ENCODE measurements around the gene TRIM5. TPM values are rescaled to one million over a fixed set of nuclear protein-coding genes. Genes with fewer than 3 reads are reported as not detected.

Gene TRIM5
- total and polyA plus RNA-seq, 9 of the 15 experiments (the other 6 are each of a cell fraction or from before 2014, with no cell fraction given): 7.7 to 20.8 (median 15.0) TPM

GRCh38 chr11:5690216-5690615, 5.3 kb upstream of the TRIM5 start (continued):
- TF ChIP-seq RCOR1 (IDR thresholded peaks at IDR 0.05; ENCODE audit: borderline replicate concordance in 1 of 2, low read depth in 2 of 2, low read length in 2 of 2) (no peak), XRCC4 (IDR thresholded peaks at IDR 0.05; ENCODE audit: extremely low read depth, insufficient read depth, insufficient read length) (no peak), ASH1L (IDR thresholded peaks at IDR 0.05; ENCODE audit: borderline replicate concordance, low read depth, partially characterized antibody) (no peak), SMAD1 (IDR thresholded peaks at IDR 0.05; ENCODE audit: low read depth, low read length, partially characterized antibody) (no peak), TAF15 (IDR thresholded peaks at IDR 0.05; ENCODE audit: low read depth, low read length) (no peak), COPS2 (conservative IDR thresholded peaks at IDR 0.05) (no peak), MAZ (CRISPR knock-in tag; conservative IDR thresholded peaks at IDR 0.05 in 1 of 2, IDR thresholded peaks at IDR 0.05 in 1 of 2) (no peak), TBL1XR1 (IDR thresholded peaks at IDR 0.05; ENCODE audit: low read length in 2 of 2) (no peak), KDM2B (CRISPR knock-in tag; IDR thresholded peaks at IDR 0.05) (no peak), ELF1 (tag; IDR thresholded peaks at IDR 0.05) (no peak), ZNF282 (CRISPR knock-in tag; IDR thresholded peaks at IDR 0.05) (no peak), EHMT2 (IDR thresholded peaks at IDR 0.05) (no peak)
- TF ChIP-seq, protein P1, sequence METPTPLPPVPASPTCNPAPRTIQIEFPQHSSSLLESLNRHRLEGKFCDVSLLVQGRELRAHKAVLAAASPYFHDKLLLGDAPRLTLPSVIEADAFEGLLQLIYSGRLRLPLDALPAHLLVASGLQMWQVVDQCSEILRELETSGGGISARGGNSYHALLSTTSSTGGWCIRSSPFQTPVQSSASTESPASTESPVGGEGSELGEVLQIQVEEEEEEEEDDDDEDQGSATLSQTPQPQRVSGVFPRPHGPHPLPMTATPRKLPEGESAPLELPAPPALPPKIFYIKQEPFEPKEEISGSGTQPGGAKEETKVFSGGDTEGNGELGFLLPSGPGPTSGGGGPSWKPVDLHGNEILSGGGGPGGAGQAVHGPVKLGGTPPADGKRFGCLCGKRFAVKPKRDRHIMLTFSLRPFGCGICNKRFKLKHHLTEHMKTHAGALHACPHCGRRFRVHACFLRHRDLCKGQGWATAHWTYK (CRISPR knock-in tag; IDR thresholded peaks at IDR 0.05): no peak
- TF ChIP-seq, protein P2, sequence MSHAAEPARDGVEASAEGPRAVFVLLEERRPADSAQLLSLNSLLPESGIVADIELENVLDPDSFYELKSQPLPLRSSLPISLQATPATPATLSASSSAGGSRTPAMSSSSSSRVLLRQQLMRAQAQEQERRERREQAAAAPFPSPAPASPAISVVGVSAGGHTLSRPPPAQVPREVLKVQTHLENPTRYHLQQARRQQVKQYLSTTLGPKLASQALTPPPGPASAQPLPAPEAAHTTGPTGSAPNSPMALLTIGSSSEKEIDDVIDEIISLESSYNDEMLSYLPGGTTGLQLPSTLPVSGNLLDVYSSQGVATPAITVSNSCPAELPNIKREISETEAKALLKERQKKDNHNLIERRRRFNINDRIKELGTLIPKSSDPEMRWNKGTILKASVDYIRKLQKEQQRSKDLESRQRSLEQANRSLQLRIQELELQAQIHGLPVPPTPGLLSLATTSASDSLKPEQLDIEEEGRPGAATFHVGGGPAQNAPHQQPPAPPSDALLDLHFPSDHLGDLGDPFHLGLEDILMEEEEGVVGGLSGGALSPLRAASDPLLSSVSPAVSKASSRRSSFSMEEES (CRISPR knock-in tag; IDR thresholded peaks at IDR 0.05): no peak
- TF ChIP-seq, protein P3, sequence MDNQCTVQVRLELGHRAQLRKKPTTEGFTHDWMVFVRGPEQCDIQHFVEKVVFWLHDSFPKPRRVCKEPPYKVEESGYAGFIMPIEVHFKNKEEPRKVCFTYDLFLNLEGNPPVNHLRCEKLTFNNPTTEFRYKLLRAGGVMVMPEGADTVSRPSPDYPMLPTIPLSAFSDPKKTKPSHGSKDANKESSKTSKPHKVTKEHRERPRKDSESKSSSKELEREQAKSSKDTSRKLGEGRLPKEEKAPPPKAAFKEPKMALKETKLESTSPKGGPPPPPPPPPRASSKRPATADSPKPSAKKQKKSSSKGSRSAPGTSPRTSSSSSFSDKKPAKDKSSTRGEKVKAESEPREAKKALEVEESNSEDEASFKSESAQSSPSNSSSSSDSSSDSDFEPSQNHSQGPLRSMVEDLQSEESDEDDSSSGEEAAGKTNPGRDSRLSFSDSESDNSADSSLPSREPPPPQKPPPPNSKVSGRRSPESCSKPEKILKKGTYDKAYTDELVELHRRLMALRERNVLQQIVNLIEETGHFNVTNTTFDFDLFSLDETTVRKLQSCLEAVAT (IDR thresholded peaks at IDR 0.05): no peak
- TF ChIP-seq, protein P4, sequence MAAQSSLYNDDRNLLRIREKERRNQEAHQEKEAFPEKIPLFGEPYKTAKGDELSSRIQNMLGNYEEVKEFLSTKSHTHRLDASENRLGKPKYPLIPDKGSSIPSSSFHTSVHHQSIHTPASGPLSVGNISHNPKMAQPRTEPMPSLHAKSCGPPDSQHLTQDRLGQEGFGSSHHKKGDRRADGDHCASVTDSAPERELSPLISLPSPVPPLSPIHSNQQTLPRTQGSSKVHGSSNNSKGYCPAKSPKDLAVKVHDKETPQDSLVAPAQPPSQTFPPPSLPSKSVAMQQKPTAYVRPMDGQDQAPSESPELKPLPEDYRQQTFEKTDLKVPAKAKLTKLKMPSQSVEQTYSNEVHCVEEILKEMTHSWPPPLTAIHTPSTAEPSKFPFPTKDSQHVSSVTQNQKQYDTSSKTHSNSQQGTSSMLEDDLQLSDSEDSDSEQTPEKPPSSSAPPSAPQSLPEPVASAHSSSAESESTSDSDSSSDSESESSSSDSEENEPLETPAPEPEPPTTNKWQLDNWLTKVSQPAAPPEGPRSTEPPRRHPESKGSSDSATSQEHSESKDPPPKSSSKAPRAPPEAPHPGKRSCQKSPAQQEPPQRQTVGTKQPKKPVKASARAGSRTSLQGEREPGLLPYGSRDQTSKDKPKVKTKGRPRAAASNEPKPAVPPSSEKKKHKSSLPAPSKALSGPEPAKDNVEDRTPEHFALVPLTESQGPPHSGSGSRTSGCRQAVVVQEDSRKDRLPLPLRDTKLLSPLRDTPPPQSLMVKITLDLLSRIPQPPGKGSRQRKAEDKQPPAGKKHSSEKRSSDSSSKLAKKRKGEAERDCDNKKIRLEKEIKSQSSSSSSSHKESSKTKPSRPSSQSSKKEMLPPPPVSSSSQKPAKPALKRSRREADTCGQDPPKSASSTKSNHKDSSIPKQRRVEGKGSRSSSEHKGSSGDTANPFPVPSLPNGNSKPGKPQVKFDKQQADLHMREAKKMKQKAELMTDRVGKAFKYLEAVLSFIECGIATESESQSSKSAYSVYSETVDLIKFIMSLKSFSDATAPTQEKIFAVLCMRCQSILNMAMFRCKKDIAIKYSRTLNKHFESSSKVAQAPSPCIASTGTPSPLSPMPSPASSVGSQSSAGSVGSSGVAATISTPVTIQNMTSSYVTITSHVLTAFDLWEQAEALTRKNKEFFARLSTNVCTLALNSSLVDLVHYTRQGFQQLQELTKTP (IDR thresholded peaks at IDR 0.05; ENCODE audit: low read depth in 1 of 2, partially characterized antibody in 2 of 2): no peak

Data from K562 (cell line).